GM19099 (cell line): ENCODE measurements around the gene ELOVL6.

Experiments
- POLR2A ChIP-seq: IDR thresholded peaks from 3 replicates; pipeline ENCODE4 v1.6.1; 2011; ENCODE audit warnings: low read depth; ENCODE audit not compliant: insufficient read length; ENCODE audit errors: extremely low read depth

ELOVL6 gene

DNA sequence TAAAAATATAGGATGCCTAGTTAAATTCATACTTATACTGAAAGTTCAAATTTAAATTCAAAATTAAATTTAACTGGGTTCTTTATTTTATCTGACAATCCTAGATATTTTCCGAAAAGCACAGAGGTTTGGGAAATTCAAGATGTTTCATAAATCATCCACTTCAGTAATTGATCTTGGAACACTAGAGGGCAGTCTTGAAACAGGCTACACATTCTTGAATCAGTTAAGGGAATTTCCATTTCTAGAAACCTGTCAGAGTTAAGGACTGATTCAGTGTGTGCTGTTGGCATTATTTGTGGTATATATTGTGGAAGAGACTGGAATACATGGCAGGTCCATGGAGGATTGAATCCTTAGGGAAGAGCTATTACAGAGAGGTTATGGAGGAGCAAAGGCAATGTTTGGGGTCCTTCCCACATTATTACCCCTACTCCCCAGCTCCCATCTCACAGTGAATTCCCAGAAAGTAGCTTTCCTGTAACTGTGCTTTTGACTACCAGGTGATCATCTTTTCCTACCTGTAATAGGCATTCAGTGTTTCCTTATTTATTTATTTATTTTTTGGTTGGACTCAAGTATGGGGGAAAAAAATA is 192.9 kb downstream of the ELOVL6 start:
- TF ChIP-seq POLR2A: no peak

DNA sequence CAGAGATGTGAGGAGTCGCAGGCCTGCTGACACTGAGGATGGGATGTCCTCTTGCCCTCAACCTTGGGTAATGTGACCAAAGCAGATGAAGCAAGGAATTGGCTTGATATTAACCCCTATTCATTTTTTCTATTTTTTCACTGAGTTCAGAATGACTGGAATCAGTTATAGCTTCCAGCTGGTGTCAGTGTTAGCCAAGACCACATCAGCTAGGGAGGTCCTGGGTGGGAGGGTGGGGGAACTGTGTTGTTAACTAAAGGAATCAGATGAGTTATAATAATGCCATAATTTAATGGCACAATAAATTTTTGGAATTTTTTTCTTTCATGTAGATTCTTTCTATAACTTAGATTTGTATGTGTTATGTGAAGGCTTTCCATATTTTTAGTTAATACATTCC is 193.9 kb downstream of the ELOVL6 start:
- no peak for TF ChIP-seq POLR2A

DNA sequence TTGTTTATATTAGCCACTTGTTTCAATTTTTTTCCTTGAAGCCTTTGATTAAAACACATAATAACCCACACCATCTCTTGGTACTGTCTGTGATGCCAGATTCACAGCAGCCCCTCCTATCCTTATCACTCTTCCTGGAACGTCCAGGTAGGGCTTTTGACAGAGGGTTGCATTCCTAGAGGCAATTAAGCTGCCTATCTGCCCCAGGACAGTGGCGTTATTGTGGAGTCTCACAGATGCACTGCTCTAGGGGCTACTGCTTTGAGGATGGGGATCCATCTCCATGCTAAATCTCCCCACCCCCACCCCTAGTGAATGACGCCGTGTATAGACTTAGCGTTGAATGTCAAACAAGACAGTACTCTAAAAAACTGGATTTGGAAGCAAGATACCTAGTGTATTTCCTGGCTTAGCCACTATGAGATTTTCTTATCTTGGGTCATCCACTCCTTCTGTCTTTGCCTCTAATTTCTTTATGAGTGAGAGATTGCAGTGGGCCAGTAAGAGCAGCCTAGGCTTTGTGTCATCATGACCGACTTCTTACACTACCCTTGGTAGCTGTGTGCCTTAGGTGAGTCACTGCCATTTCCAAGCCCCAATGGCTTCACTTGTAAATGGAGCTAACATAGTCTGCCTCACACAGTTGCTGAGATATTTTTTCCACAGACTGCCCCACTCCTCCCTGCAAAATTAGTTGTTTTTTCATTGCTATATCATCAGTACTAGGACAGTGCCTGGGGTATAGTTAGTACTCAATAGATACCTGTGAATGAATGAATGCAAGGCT is 194.8 kb downstream of the ELOVL6 start:
- no peak for TF ChIP-seq POLR2A

DNA sequence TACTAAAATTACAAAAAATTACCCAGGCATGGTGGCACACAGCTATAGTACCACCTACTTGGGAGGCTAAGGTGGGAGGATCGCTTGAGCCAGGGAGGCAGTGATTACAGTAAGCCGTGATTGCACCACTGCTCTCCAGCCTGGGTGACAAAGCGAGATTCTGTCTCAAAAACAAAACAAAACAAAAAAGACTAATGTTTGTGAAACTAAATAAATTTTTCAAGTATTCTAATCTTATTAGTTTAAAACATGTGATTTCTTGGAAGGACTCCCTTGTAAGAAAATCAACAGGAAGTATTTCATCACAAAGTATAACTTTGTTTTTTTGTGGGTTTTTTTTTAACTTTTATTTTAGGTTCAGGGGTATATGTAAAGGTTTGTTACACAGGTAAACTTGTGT is 196.1 kb downstream of the ELOVL6 start:
- no peak for TF ChIP-seq POLR2A

DNA sequence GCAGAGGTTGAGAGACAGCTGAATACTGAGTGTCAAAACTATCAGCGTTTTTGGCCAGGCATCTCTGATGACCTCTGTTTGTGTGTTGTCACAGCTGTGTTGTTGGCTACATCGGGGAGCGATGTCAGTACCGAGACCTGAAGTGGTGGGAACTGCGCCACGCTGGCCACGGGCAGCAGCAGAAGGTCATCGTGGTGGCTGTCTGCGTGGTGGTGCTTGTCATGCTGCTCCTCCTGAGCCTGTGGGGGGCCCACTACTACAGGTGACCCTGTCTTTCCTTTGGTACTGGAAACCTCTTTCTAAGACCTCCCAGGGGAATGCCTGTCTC is 198.9 kb downstream of the ELOVL6 start:
- no peak for TF ChIP-seq POLR2A

DNA sequence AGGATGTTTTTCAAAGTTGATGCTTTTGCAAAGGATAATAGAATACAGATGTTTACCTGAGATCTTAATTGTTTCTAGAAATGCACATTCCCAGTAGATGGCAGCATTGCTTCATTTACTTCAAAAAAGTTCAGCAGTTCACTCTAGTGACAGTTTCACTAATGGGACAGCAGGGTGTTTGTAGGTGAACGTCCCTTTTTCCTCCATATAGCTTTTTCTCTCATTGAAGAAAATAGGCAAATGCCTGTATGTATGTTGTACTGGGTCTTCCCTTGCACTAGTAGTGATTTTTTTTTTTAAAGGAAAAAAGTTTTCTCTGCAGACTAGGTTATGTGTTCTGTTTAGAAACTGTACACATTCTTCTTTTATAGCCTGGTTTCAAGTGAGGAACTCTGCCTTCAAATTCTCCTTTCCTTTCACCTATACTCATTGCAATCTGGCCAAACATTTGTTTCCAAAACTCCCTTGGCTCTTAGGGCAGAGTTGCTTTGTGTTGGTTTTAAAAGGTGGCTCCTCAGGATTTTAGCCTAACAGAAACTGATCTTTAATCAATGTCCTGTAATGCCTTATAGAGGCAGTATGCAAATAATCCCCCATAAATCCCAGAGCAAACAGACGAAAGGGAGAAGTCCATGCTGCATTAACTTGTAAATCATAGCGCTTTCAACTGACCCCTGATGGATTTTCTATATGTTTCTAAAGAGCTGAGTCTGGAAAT is 199.4 kb downstream of the ELOVL6 start:
- no peak for TF ChIP-seq POLR2A

DNA sequence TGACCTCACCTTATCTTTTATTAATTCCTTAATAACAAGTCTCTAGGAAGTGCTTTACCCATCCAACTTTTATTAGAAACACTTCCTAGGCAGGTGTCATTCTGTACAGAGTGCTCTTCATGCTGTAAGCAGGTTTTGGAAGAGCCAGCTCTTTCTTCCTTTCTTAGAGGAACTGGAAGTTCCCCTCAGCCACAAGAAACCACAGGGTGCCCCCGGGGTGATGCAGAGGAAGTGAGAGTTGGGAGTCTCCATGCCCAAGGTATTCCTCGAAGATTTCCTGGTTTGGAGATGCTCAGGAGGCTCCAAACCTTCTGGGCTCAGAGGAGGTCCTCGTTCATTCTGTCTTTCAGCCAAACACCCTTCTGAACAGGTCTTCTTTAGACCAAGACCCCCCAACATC is 201.9 kb downstream of the ELOVL6 start:
- TF ChIP-seq POLR2A: no peak
